Uterus (tissue), 2 donors: ENCODE data around the gene FBLIM1.

ENCODE experiments used
- CTCF ChIP-seq, 4 experiments: fragments of 200-600 bp in 2 of 4; fragments of 450-650 bp in 2 of 4; sonication (generic) in 2 of 4; IDR thresholded peaks; one replicate each; pipeline ENCODE4 v1.5.1; 2016 to 2019; ENCODE audit warnings: antibody characterized with exemption in 4 of 4, mild to moderate bottlenecking in 2 of 4, moderate library complexity in 1 of 4
- POLR2A ChIP-seq, 2 donors: fragments of 450-650 bp; IDR thresholded peaks; one replicate each; pipeline ENCODE4 v1.6.1; 2016; ENCODE audit warnings: antibody characterized with exemption in 2 of 2, mild to moderate bottlenecking in 1 of 2, moderate library complexity in 1 of 2

GRCh38 chr1:15736892-15737261, 21.7 kb upstream of the FBLIM1 start:
- TF ChIP-seq CTCF (IDR thresholded peaks at IDR 0.05) (no peak), POLR2A (IDR thresholded peaks at IDR 0.05) (no peak)
